GM19193 (cell line): ENCODE measurements around the gene THSD8.

ENCODE experiments used
- POLR2A ChIP-seq: IDR thresholded peaks from 4 replicates; pipeline ENCODE4 v1.6.1; 2011; ENCODE audit not compliant: insufficient read depth, insufficient read length; ENCODE audit errors: extremely low read depth

Gene THSD8

GRCh38 chr19:12777217-12778016, 24.5 kb upstream of the THSD8 start:
- no peak for TF ChIP-seq POLR2A

GRCh38 chr19:12778017-12778904, 23.6 kb upstream of the THSD8 start:
- TF ChIP-seq POLR2A: peak; percentile 60

- TF ChIP-seq POLR2A: no peak
Observed at GRCh38 chr19:12778905-12779161, 23.0 kb upstream of the THSD8 start.

GRCh38 chr19:12779162-12779993, 22.5 kb upstream of the THSD8 start:
- no peak for TF ChIP-seq POLR2A

GRCh38 chr19:12782174-12782423, 19.8 kb upstream of the THSD8 start:
- TF ChIP-seq POLR2A: no peak

GRCh38 chr19:12782424-12783290, 19.2 kb upstream of the THSD8 start:
- TF ChIP-seq POLR2A: no peak

GRCh38 chr19:12783291-12783848, 18.5 kb upstream of the THSD8 start:
- TF ChIP-seq POLR2A: peak; percentile 16

GRCh38 chr19:12783849-12784393, 17.9 kb upstream of the THSD8 start:
- TF ChIP-seq POLR2A: no peak

GRCh38 chr19:12784394-12784870, 17.4 kb upstream of the THSD8 start:
- TF ChIP-seq POLR2A: no peak

- no peak for TF ChIP-seq POLR2A
Observed at GRCh38 chr19:12784871-12785430, 16.9 kb upstream of the THSD8 start.

- TF ChIP-seq POLR2A: peak; percentile 3
Observed at GRCh38 chr19:12785431-12786031, 16.3 kb upstream of the THSD8 start.

GRCh38 chr19:12786141-12786870, 15.6 kb upstream of the THSD8 start:
- TF ChIP-seq POLR2A: peak; percentile 9
